SU-DHL-6 (cell line): ENCODE results near the gene CCDC70.

Experiments used
- CTCF ChIP-seq: fragments of 200-600 bp; sonication (generic); IDR thresholded peaks from one replicate; pipeline ENCODE4 v1.5.1; 2017; ENCODE audit warnings: antibody characterized with exemption, mild to moderate bottlenecking, low read length, moderate library complexity; ENCODE audit not compliant: insufficient read depth, poor library complexity, severe bottlenecking
- EZH2phosphoT487 ChIP-seq: fragments of 200-600 bp; sonication (generic), shearing (Covaris generic); conservative IDR thresholded peaks from 2 replicates; pipeline ENCODE4 v1.6.1; 2018; ENCODE audit warnings: mild to moderate bottlenecking, antibody characterized with exemption, low read length, moderate library complexity, mixed read lengths

DNA sequence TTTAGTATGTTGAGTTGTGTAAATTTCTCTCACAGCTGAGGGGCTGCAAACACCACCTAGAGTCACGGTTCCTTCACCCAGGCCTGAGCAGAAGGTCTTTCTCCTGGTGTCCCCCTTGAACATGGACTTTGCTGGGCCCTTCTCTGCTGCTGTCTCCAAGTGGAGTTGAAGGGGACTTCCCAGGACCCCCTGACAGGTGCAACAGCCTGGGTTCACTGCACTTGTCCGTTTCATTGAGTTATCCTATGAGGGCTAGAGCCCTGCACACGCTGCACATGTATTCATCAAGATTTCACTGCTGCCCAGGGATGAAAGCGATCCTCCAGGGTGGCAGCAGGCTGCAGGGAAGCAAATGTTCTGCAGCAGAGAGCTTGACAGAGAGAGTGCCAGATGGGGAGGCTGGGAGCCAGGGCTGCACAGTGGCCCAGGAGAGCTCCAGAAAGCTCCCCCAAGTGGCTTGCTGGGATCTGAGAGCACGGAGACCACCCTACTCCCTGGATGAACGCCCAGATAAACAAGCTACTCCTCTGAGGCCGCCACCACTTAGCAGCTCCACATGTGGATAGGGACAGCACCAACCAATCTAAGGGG is 27.1 kb upstream of the CCDC70 start:
- TF ChIP-seq CTCF (no peak), EZH2phosphoT487 (no peak)
